C4-2B (cell line): ENCODE measurements around the gene UGT1A1.

ENCODE experiments used
- ZFX ChIP-seq: fragments of 450-650 bp; IDR thresholded peaks from 2 replicates; pipeline ENCODE4 v1.6.1; 2017
- TF ChIP-seq, protein P1 (sequence below): fragments of 450-650 bp; conservative IDR thresholded peaks from 2 replicates; pipeline ENCODE4 v1.5.1; 2017; ENCODE audit warnings: mild to moderate bottlenecking

- TF ChIP-seq, protein P1, sequence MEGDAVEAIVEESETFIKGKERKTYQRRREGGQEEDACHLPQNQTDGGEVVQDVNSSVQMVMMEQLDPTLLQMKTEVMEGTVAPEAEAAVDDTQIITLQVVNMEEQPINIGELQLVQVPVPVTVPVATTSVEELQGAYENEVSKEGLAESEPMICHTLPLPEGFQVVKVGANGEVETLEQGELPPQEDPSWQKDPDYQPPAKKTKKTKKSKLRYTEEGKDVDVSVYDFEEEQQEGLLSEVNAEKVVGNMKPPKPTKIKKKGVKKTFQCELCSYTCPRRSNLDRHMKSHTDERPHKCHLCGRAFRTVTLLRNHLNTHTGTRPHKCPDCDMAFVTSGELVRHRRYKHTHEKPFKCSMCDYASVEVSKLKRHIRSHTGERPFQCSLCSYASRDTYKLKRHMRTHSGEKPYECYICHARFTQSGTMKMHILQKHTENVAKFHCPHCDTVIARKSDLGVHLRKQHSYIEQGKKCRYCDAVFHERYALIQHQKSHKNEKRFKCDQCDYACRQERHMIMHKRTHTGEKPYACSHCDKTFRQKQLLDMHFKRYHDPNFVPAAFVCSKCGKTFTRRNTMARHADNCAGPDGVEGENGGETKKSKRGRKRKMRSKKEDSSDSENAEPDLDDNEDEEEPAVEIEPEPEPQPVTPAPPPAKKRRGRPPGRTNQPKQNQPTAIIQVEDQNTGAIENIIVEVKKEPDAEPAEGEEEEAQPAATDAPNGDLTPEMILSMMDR = no peak
- TF ChIP-seq ZFX = no peak
These were observed 51.0 kb downstream of the UGT1A1 start for GRCh38 chr2:233811087-233811486.
